HG03139 (cell line): Measurements from ENCODE around the gene ITGA7.

Experiments used
- ATAC-seq: cut with Tn5 transposase; IDR thresholded peaks from one replicate; pipeline ENCODE4 v1.9.1; 2021; ENCODE audit not compliant: unreplicated experiment

Gene ITGA7

GRCh38 chr12:55703901-55704761, 3.6 kb downstream of the ITGA7 start:
- no peak for ATAC-seq

DNA sequence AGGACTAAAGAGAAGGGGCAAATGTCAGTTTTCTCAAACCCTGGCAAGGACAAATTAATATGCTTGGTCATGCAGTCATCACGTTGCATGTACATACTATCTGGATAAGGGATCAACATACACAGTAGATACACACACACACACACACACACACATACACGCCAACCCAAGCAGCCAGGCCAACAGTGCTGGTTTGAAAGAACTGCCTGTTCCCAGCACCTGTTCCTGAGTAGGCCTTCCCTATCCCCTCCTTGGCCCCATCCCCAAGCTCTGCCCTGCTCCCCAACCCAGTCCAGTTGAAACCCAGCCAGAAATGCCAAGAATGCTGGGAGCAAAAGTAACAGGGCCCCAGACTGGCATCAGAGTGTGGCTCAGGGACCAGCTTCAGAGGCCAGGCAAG, 4.4 kb downstream of the ITGA7 start:
- ATAC-seq = no peak

DNA sequence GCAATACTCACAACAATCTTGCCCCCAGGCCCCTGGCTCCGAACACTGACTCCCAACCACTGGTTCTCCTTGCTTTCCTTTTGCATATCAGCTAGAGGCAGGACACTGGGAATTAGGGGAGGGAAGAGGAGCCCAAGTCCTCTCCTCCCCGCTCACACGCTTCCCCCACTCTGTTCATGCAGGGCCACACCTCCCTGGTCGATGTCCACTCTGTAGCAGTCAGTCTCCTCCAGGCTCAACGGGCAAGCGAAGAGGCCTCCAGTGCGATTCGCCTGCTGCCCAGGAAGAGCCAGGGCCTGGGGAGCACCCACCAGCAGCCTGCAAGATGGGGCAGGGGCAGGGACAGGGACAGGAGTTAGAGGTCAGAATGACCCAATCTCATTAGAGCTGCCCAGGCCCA, 4.8 kb downstream of the ITGA7 start:
- ATAC-seq = no peak

DNA sequence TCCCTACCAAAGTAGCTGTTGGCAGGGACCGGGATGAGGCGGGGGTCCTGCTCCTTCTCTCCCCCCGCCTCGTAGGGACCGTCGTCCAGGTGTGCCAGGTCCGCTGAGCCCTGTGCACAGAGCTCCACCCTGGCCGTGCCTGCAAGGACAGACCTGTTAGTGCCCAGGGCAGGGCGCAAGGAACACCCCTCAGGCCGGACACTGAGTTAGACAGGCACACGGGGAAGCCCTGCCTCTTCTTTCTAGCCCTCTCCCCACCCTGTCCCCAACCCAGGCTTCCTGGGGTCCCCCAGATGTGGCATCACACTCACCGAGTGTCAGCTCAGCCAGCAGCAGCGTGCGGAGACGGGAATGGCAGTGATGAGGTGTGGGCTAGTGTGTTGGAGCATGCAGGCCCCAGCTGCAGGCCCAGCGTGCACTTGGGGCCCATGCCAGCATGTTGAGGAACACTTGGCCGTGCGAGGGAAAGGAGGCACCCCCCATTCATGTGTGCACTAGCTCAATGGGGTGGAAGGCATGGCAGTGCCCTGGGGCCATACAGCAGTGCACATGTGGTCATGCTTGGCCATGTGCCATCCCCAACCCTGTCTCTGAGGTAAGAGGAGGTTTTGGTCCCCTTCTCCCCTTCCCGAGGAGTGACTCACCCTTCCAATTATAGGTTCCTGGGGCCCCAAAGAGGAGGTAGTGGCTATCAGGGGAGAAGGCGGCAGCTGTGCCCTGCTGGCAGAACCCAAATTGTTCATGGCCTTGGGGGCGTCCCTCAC, 7.3 kb downstream of the ITGA7 start:
- no peak for ATAC-seq

DNA sequence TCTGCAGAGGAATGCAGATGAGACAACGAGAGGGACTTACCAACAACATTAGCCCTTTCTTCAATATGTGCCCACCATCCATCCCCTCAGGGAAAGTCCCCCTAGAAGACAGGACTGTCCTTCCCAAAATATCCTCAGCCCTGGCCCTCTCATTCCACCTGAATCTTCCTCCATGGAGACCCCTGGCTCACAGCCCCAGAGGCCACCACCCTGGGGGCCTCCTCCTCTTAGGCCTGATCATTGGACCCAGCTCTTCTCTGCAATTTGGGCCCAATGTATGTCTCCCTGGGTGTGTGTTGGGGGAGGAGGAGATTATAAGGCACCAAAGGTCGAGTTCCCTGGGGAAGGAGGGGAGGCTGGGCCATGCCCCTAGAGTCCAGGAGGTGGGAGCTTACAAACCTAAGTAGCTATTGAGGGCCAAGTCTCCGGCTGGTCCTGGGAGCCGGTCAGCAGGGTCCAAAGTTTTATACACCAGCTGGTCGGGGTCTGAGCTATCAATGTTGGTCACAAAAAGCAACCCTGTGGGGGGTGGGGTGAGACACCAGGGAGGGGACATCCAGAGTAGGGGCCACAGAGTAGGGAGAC, 8.1 kb downstream of the ITGA7 start:
- no peak for ATAC-seq

GRCh38 chr12:55698965-55699364, 8.7 kb downstream of the ITGA7 start:
- ATAC-seq = no peak

DNA sequence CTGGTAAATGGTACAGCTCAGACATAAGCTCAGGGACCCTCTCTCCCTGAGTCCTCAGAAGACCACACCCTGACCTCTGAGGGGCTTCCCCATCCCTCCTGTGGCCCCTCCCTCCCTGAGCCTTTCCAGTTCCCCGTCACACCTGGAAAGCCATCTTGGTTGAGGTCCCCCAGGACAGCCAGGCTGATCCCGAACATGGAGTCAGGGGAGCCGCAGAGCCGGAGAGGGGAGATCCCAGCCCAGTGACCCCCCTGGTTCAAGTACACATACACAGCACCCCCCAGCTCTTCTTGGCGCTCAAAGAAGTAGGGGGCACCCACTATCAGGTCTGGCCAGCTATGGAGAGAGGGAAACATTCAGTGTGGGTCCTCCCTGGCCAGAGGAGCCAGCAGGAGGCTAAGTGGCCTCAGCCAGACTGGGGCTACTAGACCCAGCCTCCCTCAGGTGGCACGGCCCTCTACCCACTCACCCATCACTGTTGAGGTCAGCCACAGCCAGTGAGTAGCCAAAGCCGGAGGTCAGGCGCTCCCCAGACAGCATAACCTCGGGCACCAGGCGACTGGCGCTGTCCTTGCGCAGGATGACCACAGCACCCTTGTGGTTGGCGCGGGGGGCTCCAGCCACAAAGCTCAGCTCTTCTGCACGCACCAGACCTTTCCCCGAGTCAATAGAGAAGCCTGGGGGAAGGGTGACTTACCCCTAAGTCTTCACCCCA, 9.3 kb downstream of the ITGA7 start:
- ATAC-seq = no peak

DNA sequence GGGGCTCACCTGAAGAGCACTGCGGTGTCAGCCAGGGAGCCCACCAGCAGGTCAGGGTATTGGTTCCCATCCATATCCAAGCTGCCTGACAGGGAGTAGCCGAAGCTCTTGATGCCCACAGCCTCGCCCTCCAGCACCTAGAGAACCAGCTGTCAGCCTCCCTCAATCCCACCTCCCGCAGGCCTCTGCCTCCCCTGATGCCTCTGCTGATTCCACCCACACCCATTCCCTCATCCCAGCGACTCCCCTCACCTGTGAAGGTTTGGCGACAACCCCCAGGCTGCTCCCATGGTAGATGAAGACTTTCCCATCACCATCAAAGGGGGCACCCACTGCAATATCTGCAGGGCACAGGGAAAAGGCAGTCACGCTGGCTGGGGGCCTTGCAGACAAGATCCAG, 10.0 kb downstream of the ITGA7 start:
- ATAC-seq = no peak

DNA sequence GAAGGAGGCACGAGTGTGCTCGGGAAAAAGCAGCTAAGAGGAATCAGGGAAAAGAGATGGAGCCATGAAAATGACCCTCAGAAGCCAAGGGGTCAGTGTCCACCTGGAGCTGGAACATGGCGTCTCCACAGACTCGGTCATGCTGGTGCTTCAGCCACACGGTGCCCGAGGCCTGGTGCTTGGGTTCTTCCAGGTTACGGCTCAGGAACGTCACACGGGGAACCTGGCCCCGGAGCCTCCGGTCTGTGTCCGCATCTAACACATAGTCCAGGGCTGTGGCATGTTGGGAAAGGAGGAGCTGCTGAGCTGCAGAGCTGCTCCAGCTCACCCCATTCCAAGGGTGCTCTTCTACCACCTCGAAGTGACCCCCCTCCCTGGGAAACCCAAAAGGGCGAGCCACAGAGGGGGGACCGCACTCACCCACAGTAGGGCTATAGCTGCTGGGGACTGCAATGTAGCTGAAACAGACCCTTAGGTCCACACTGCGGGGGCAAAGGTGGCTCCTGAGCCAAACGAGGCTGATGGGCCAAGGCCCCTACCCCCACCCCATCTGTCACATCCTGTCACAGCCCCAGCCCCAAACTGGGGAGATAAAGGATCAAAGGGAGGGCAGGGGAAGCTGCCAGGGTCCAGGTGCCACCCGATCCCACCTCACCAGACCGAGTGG, 10.8 kb downstream of the ITGA7 start:
- no peak for ATAC-seq

- no peak for ATAC-seq
Observed at GRCh38 chr12:55696141-55696540, 11.6 kb downstream of the ITGA7 start.

GRCh38 chr12:55695349-55695748, 12.4 kb downstream of the ITGA7 start:
- no peak for ATAC-seq

- ATAC-seq = no peak
Observed at GRCh38 chr12:55694651-55695050, 13.1 kb downstream of the ITGA7 start.

- ATAC-seq = no peak
Observed at GRCh38 chr12:55694188-55694515, 13.6 kb downstream of the ITGA7 start.

- ATAC-seq = no peak
Observed at GRCh38 chr12:55693323-55694187, 14.1 kb downstream of the ITGA7 start.

DNA sequence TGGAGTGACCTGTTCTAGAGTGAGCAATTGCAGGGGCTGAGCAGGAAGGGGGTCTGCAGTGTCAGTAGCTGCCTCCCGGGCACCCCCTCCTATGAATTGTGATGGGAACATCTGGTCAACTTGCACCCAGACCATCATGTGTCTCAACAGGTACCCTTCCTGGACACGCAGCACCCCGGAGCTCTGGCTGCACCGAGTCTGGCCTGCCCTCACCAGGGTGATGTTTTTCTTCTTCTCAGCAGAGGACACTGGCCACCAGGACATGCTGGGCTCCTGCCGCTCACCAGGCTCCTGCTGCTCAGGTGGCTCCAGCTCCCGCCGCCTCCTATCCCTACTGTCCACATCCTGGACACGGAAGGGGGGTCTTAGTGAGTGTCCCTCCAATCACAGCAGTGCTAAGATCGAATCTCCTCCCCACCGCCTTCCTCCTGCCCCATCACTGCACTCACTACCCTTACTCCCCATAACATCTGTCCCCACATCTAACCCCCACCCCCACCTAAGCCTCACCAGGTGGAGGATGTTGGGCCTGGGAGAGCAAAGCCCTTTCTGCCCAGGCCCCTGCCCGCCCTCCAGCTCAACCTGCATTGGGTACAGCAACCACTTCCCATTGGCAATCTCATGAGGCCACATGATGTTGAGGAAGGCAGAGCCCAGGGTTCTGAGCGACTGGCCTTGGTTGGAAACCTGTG, 14.9 kb downstream of the ITGA7 start:
- ATAC-seq = no peak

GRCh38 chr12:55688716-55689655, 18.7 kb downstream of the ITGA7 start:
- ATAC-seq = no peak

GRCh38 chr12:55687746-55688145, 20.0 kb downstream of the ITGA7 start:
- ATAC-seq = no peak

GRCh38 chr12:55686366-55687010, 21.2 kb downstream of the ITGA7 start:
- no peak for ATAC-seq
